GM23338 (cell line): ENCODE measurements around the gene NKAIN2. TPM values are rescaled to one million over a fixed set of nuclear protein-coding genes. Genes with fewer than 3 reads are reported as not detected.

ENCODE experiments used
- ATAC-seq: fragments of 200-7000 bp; cut with Tn5 transposase; 3 replicates; pipeline ENCODE4 v1.9.1; 2020
- DNase-seq: peaks from one replicate; pipeline ENCODE4 v3.0.0-alpha.2; 2015; ENCODE audit warnings: low spot score
- H2AFZ ChIP-seq: fragments of 200-600 bp; sonication (generic); 2 replicates; pipeline ENCODE4 v1.8.0; 2016; ENCODE audit warnings: antibody characterized with exemption, mild to moderate bottlenecking, moderate library complexity
- H3F3A ChIP-seq: fragments of 200-600 bp; sonication (generic); replicated peaks from 2 replicates; pipeline ENCODE4 v1.8.0; 2017; ENCODE audit warnings: antibody characterized with exemption, mixed run types, low read depth
- H3K27ac ChIP-seq: fragments of 200-600 bp; sonication (generic); 2 replicates; pipeline ENCODE4 v1.6.1; 2016; ENCODE audit warnings: low read depth
- H3K27me3 ChIP-seq: fragments of 200-600 bp; sonication (generic); 2 replicates; pipeline ENCODE4 v1.8.0; 2016; ENCODE audit warnings: mild to moderate bottlenecking, mixed run types, moderate library complexity; ENCODE audit not compliant: insufficient read depth
- H3K36me3 ChIP-seq: fragments of 200-600 bp; sonication (generic); 2 replicates; pipeline ENCODE4 v1.8.0; 2016; ENCODE audit warnings: mild to moderate bottlenecking; ENCODE audit not compliant: insufficient read depth
- H3K4me1 ChIP-seq: fragments of 200-600 bp; sonication (generic); 2 replicates; pipeline ENCODE4 v1.8.0; 2016; ENCODE audit warnings: mild to moderate bottlenecking, moderate library complexity; ENCODE audit not compliant: insufficient read depth
- H3K4me2 ChIP-seq: fragments of 200-600 bp; sonication (generic); 2 replicates; pipeline ENCODE4 v1.7.1; 2017; ENCODE audit warnings: mixed run types
- H3K4me3 ChIP-seq: fragments of 200-600 bp; sonication (generic); 2 replicates; pipeline ENCODE4 v1.6.1; 2016; ENCODE audit warnings: mixed run types
- H3K79me2 ChIP-seq: fragments of 200-600 bp; sonication (generic); replicated peaks from 2 replicates; pipeline ENCODE4 v1.8.0; 2017; ENCODE audit warnings: mild to moderate bottlenecking; ENCODE audit not compliant: insufficient read depth
- H3K9me2 ChIP-seq: fragments of 200-600 bp; sonication (generic); 2 replicates; pipeline ENCODE4 v1.8.0; 2017; ENCODE audit not compliant: insufficient read depth
- H4K20me1 ChIP-seq: fragments of 200-600 bp; sonication (generic); replicated peaks from 2 replicates; pipeline ENCODE4 v1.8.0; 2017; ENCODE audit warnings: mild to moderate bottlenecking; ENCODE audit not compliant: insufficient read depth
- H3K27ac Mint-ChIP-seq: 2 replicates; pipeline ENCODE4 v1.8.0; 2020; ENCODE audit warnings: inconsistent platforms, mild to moderate bottlenecking, moderate library complexity, mixed read lengths
- H3K27me3 Mint-ChIP-seq: 3 replicates; pipeline ENCODE4 v1.8.0; 2022; ENCODE audit warnings: low read depth, mild to moderate bottlenecking, moderate library complexity, mixed read lengths, inconsistent platforms; ENCODE audit not compliant: insufficient read depth, poor library complexity
- H3K36me3 Mint-ChIP-seq: 3 replicates; pipeline ENCODE4 v1.8.0; 2021; ENCODE audit warnings: low read depth, mild to moderate bottlenecking, inconsistent platforms, moderate library complexity, mixed read lengths
- H3K4me1 Mint-ChIP-seq: 3 replicates; pipeline ENCODE4 v1.8.0; 2020; ENCODE audit warnings: mild to moderate bottlenecking, inconsistent platforms, mixed read lengths
- H3K4me3 Mint-ChIP-seq: 3 replicates; pipeline ENCODE4 v1.8.0; 2021; ENCODE audit warnings: moderate library complexity, mild to moderate bottlenecking, inconsistent platforms, mixed read lengths
- H3K9me3 Mint-ChIP-seq: 3 replicates; pipeline ENCODE4 v1.8.0; 2020; ENCODE audit warnings: moderate library complexity, mild to moderate bottlenecking, inconsistent platforms, mixed read lengths
- CREB1 ChIP-seq: fragments of 250-450 bp; sonication (Bioruptor Pico); IDR thresholded peaks from 2 replicates; pipeline ENCODE4 v1.5.0; 2020; ENCODE audit warnings: low read depth, mild to moderate bottlenecking, moderate library complexity
- CTCF ChIP-seq, 2 experiments: fragments of 200-600 bp in 1 of 2; sonication (generic) in 1 of 2; conservative IDR thresholded peaks; 2 replicates each; pipeline versions ENCODE4 v1.5.1 to v1.6.1; 2016 to 2017; ENCODE audit warnings: antibody characterized with exemption in 2 of 2, low read depth in 2 of 2, mild to moderate bottlenecking in 2 of 2, moderate library complexity in 1 of 2
- EZH2 ChIP-seq: fragments of 200-600 bp; sonication (generic); IDR thresholded peaks from one replicate; pipeline ENCODE4 v1.8.0; 2017; ENCODE audit warnings: antibody characterized with exemption, mild to moderate bottlenecking, low read depth; ENCODE audit not compliant: unreplicated experiment
- EZH2phosphoT487 ChIP-seq: fragments of 200-600 bp; sonication (generic); IDR thresholded peaks from one replicate; pipeline ENCODE4 v1.8.1; 2018; ENCODE audit warnings: antibody characterized with exemption; ENCODE audit not compliant: unreplicated experiment
- JUNB ChIP-seq: IDR thresholded peaks from one replicate; pipeline ENCODE4 v1.6.1; 2016; ENCODE audit warnings: antibody characterized with exemption; ENCODE audit not compliant: unreplicated experiment
- NANOG ChIP-seq: IDR thresholded peaks from 2 replicates; pipeline ENCODE4 v1.6.1; 2016; ENCODE audit warnings: antibody characterized with exemption, borderline replicate concordance
- POLR2AphosphoS5 ChIP-seq: IDR thresholded peaks from 2 replicates; pipeline ENCODE4 v1.6.1; 2016; ENCODE audit warnings: antibody characterized with exemption, low read depth
- REST ChIP-seq: IDR thresholded peaks from one replicate; pipeline ENCODE4 v1.6.1; 2018; ENCODE audit warnings: antibody characterized with exemption; ENCODE audit not compliant: unreplicated experiment
- STAT1 ChIP-seq: IDR thresholded peaks from one replicate; pipeline ENCODE4 v1.6.1; 2016; ENCODE audit warnings: antibody characterized with exemption; ENCODE audit not compliant: unreplicated experiment
- ZNF114 ChIP-seq: fragments of 250-450 bp; sonication (Bioruptor Pico); IDR thresholded peaks from 2 replicates; pipeline ENCODE4 v1.5.0; 2020; ENCODE audit warnings: mild to moderate bottlenecking, moderate library complexity
- ZNF331 ChIP-seq: fragments of 250-450 bp; sonication (Bioruptor Pico); IDR thresholded peaks from 2 replicates; pipeline ENCODE4 v1.5.0; 2020; ENCODE audit warnings: low read depth, mild to moderate bottlenecking, moderate library complexity
- ZNF462 ChIP-seq: fragments of 250-450 bp; sonication (Bioruptor Pico); IDR thresholded peaks from 2 replicates; pipeline ENCODE4 v1.5.0; 2020; ENCODE audit warnings: mild to moderate bottlenecking, moderate library complexity
- polyA plus RNA-seq: library from polyadenylated mRNA; unstranded; fragments of >200 nt; fragmentation: Nextera tagmentation; extraction: Ambion mirVana; gene quantifications from 2 replicates; pipeline ENCODE4 v1.2.1, GENCODE V29; 2016
- total RNA-seq: library from RNA; depleted of rRNA; stranded (reverse); fragments of >200 nt; shearing (Covaris generic); gene quantifications from 2 replicates; pipeline ENCODE4 v1.2.3, GENCODE V29; 2014

Gene NKAIN2
- total and polyA plus RNA-seq, 2 experiments from 2014 or later = 0.39 to 1.1 TPM

- Mint-ChIP-seq H3K27me3 (no peaks in the 10 kb centered on the region), H3K4me3 (no peak overlapping the region), H3K4me1 (no peaks in the 10 kb centered on the region; the same call in 2 of the 3 replicates), H3K27ac (no peak overlapping the region), H3K9me3 (no peaks in the 10 kb centered on the region), H3K36me3 (no peaks in the 10 kb centered on the region)
- Histone ChIP-seq H2AFZ (no peak overlapping the region), H3K4me1 (no peaks in the 10 kb centered on the region), H3F3A (no peaks in the 10 kb centered on the region), H3K4me3 (no peak overlapping the region), H3K27me3 (no peaks in the 10 kb centered on the region), H3K79me2 (no peaks in the 10 kb centered on the region), H4K20me1 (no peaks in the 10 kb centered on the region), H3K4me2 (no peak overlapping the region), H3K9me2 (peaks cover 8% of the 10 kb centered on the region; the same call in 1 of the 2 replicates), H3K27ac (no peak overlapping the region), H3K36me3 (no peaks in the 10 kb centered on the region)
- ATAC-seq (no peak), DNase-seq (no peak)
- TF ChIP-seq ZNF114 (CRISPR knock-in tag) = no peak
These were observed 637.8 kb downstream of the NKAIN2 start for GRCh38 chr6:124441450-124441849.

GRCh38 chr6:124443541-124443940 is 639.9 kb downstream of the NKAIN2 start:
- H3K27ac Mint-ChIP-seq = no peak overlapping the region
- TF ChIP-seq STAT1 = no peak
- TF ChIP-seq EZH2phosphoT487 = no peak
- no peak for TF ChIP-seq ZNF114 (CRISPR knock-in tag)
- TF ChIP-seq EZH2 = no peak
- no peak for TF ChIP-seq REST
- no peak for TF ChIP-seq ZNF462
- no peak for TF ChIP-seq POLR2AphosphoS5
- no peak for TF ChIP-seq CTCF (conservative IDR thresholded peaks at IDR 0.05; ENCODE audit: low read depth in 2 of 2)
- no peak for TF ChIP-seq JUNB
- no peak for TF ChIP-seq ZNF331 (CRISPR knock-in tag)
- no peak for TF ChIP-seq NANOG
- TF ChIP-seq CREB1 (CRISPR knock-in tag) = no peak

More at GRCh38 chr6:124443541-124443940, 639.9 kb downstream of the NKAIN2 start:
- no peaks in the 10 kb centered on the region for H3K27me3 ChIP-seq
- no peaks in the 10 kb centered on the region for H4K20me1 ChIP-seq
- H3K79me2 ChIP-seq = no peaks in the 10 kb centered on the region
- Mint-ChIP-seq H3K36me3 (no peaks in the 10 kb centered on the region), H3K4me1 (no peaks in the 10 kb centered on the region), H3K4me3 (no peak overlapping the region), H3K9me3 (no peaks in the 10 kb centered on the region), H3K27me3 (no peaks in the 10 kb centered on the region)
- DNase-seq (no peak), ATAC-seq (no peak)
- H3K4me1 ChIP-seq = no peaks in the 10 kb centered on the region
- no peak overlapping the region for H3K27ac ChIP-seq
- no peak overlapping the region for H3K4me2 ChIP-seq
- no peak overlapping the region for H2AFZ ChIP-seq
- no peaks in the 10 kb centered on the region for H3F3A ChIP-seq
- peaks cover 8% of the 10 kb centered on the region; the same call in 1 of the 2 replicates for H3K9me2 ChIP-seq
- H3K4me3 ChIP-seq = no peak overlapping the region
- no peaks in the 10 kb centered on the region for H3K36me3 ChIP-seq
